Activated CD4-positive, alpha-beta T cell treated with anti-CD3 and anti-CD28 coated beads, Interleukin-2, amount 50 U/mL, for 1 hour (primary cell): ENCODE measurements around the gene SOX2.

ENCODE experiments used
- DNase-seq: peaks from one replicate; pipeline ENCODE4 v3.0.0-alpha.2; 2020

The SOX2 gene

DNA sequence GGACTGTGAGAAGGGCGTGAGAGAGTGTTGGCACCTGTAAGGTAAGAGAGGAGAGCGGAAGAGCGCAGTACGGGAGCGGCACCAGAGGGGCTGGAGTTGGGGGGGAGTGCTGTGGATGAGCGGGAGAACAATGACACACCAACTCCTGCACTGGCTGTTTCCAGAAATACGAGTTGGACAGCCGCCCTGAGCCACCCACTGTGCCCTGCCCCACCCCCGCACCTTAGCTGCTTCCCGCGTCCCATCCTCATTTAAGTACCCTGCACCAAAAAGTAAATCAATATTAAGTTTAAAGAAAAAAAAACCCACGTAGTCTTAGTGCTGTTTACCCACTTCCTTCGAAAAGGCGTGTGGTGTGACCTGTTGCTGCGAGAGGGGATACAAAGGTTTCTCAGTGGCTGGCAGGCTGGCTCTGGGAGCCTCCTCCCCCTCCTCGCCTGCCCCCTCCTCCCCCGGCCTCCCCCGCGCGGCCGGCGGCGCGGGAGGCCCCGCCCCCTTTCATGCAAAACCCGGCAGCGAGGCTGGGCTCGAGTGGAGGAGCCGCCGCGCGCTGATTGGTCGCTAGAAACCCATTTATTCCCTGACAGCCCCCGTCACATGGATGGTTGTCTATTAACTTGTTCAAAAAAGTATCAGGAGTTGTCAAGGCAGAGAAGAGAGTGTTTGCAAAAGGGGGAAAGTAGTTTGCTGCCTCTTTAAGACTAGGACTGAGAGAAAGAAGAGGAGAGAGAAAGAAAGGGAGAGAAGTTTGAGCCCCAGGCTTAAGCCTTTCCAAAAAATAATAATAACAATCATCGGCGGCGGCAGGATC, at the start of gene SOX2:
TSS of gene SOX2 (plus strand) at position 601 of the 811 bp plus-strand sequence. CDS start 436 bp downstream, outside the sequence.
- DNase-seq = no peak

DNA sequence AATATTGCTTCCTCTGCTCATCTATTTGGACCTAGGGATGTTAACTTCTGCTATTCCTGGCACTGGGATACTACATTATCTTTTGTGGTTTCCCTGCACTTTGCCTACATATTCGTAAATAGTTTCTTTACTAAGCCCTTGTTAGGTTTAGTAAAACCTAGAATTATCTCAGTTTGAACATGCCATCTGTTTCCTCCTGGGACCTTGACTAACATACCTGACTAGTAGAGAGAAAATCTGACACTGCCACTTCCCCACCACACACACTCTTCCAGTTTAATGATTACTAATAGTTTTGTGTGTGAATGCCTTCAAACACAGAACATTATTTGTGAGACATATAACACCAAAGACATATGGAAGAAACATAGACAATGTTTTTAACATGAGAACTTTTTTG, 28.2 kb upstream of the SOX2 start:
- DNase-seq = no peak

DNA sequence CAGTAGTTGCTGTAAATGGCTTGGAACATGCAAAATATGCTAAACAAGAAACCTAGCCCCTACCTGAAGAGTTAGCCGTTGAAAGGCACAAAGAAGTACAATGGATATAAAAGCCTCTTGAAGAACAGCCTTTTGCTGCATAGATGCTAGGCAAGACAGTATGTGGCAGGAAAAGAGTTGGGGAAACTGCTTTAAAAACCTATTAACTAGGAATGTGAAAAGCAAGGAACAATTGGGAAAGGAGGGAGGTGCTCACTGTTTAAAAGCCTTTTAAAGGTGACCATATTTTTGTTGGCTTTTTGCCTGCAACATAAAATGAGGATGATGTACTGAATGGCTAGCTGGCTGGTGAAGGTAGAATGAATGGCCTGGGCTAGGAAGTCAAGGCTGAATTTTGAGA, 24.5 kb upstream of the SOX2 start:
- no peak for DNase-seq

DNA sequence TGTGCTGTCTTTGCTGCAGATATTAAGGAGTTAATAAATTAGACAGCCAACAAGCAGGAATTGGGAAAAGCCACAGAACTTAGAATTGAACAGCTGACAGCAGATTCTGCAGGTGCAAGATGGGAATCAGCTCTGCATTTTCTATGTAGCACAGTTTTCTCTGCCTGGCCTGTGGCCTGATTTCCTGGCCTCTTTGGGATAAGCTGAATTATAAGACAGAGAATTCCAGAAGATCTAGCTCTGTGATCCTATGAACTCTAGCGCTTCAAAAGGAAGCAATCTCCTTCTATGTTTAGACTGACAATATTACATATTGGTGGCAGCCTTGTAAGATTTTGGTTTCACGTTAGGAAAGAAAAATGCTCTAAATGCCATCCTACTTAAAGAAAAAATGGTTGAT, 24.0 kb upstream of the SOX2 start:
- no peak for DNase-seq

DNA sequence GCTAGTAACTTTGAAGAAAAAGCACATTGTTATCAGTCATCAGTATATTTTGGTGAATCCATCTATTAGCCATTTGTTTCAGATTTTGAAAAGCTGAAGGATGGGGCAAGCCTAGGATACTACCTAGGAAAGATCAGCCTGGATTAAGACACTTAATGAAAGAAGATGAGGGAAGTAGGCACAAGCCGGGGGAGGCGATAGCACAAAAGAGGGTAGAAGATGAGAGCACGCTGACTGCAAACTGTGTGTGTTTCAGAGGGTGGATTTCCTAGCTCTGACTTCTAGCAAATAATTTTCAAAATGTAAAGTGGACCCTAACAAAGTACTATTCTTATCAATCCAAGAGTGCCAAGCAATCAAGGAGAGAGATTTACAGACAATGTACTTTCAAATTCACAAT, 22.2 kb upstream of the SOX2 start:
- no peak for DNase-seq

DNA sequence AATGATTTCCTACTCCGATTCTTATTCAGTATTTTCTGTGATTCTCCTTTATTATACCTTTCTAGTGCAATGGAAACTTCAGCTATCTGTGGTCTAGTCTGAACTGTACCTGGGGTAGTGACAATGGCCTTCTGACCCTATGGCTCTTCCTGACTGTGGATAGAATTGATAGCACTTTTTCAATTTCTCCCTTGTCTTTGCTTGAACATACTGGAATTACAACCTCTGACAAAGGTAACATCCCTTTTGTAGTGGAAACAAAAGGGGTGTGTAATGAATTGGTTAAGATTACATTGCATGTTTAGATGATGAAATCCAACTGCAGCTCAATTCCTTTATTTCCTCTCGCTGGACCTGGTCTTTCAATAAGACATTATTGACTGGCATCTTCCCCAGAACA, 21.0 kb upstream of the SOX2 start:
- DNase-seq = no peak

DNA sequence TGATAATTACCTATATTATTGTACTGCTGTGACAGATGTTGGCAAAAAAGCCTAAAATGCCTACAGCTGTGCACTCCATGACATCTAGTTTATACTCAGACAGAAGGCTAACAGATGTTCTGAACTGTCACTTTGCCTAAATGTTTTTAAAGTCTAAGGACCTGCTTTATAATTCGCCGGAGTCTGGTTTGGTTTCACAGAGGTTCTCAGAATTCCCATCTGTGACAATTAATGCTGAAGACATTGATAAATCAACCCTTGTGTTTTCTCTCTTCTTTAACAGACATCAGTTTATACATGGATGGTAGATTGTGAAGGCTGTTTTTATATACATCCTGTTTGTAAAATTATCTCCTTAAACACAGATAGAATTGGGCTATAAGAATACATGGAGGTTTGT, 19.8 kb upstream of the SOX2 start:
- no peak for DNase-seq

DNA sequence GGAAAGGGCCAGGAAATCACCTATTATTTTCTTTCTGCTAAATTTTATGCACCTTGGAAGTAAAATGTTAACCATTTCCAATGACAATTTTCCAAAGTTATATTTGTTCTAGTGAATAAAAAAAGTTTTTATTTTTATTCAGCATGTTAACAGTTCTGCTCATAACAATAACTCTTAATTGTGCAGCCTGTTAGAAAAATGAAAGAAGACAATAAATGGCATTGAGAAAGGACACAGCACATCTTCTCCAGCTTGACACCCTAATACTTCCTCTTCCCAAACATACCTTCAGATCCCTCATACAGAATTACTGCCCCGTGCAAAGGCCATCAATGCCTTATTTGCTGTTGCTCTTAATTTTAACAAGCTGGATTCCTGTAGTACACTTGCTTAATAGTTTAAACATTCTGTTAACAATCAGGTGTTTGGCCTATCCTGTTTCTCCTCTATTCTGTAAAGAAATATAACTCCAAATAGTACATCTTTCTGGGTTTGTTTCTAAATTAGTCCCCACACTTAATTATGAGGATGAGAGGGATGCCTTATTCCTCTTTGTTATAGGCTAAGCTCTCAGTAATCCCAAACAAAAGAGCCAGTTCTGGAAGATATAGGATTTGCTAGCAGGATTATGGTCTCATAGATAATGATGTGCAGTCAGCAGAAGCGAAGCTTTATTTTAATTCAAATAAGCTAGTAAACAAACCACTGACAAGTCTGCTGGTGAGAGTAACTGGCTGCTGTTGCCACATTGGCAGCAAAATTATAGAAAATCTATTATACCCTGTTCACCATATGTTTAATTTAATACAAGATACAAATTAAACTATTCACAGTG, 19.2 kb upstream of the SOX2 start:
- DNase-seq = no peak

DNA sequence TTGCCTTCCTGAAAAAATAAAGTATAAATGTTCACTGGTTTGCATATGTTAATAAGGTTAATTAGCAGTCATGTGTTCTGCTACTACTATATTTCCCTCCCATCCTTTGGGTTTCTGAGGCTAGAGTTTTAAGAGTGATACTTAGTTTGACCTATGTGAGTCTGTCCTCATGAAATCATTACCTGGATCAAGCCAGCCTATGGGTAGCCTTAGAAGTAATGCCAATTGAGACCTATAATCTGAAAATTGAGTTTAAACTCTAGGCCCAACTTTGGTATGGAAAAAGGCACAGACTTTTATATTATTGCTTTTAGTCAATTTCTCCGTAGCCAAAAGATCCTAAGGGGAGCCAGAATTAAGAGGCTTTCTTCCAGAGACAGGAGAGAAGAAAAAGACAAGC, 18.4 kb upstream of the SOX2 start:
- DNase-seq = no peak

DNA sequence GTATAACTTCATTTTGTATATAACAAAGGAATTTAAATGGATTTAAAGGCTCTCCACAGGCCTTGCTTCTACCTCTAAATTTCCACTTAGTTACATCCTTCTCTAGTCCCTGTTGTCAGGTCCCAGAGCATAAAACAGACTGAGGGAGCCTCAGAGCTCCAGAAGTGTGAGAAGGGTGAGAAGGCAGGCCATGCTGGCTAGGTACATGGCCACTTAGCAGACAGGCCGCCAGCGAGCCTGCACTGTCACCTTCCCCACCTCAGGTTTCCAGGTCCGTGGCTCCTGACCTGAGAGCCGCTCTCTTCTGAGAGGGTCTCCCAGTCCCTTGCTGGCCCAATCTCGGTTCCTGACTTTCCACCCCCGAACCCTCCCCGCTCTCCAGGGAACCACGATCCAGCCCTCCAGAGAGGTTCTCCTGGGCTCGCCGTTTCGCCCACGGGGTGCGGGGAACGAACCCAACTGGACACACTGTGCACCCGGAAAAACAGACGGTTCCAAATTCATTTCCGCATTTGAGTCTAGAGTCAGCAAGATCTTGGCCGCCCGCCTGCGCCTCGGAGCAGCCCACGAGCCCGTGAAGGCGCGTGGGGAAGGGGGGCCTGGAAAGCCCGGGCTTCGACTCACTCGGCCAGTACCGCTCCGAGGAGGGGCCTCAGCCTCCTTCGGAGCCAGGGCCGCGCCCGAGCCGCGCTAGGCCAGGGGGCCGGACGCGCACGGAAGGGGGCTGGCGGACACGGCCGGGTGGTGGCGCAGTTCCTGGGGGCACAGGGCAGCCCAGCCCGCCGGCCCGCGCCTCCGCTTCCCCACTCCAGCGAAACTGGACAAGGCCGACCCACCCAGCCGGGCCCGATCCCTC, 16.7 kb upstream of the SOX2 start:
- no peak for DNase-seq

DNA sequence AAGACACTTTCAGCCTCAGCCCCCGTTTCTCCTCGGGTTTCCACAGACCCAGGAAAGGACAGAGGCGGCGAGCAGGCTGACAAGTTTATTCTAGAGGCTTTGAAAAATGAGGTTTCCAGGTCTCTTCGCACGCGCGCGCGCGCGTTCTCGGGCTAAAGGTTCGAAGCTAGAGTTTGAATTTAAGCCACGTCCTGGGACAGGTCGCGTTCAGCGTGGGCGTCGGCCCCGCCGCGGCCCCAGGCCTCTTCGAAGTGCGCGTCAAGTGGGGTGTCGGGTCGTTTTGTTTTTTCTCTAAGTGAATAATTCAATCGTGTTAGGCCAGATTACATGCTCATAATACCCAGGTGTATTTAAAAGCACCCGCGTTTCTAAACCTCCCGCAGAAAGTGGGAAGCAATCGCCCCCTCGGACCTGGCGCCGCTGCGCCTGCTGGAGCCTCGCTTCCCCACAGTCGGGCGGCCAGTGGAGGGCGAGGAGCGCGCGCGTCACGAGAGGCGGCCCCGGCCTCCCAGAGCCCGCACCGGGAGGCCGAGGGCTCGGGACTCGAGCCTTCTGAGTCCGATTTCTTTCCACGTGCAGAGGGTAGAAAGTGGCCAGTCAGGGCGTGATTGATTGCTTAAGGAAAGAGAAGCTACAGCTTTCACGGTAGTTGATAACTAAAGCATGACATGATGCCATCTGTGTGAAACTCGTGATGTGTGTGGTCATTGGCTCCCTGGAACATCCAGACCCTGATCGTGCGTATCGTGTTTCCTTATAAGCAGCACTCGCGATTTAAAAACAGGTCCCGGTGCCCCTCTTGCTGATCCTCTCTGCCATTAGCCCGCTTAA, 15.8 kb upstream of the SOX2 start:
- no peak for DNase-seq

DNA sequence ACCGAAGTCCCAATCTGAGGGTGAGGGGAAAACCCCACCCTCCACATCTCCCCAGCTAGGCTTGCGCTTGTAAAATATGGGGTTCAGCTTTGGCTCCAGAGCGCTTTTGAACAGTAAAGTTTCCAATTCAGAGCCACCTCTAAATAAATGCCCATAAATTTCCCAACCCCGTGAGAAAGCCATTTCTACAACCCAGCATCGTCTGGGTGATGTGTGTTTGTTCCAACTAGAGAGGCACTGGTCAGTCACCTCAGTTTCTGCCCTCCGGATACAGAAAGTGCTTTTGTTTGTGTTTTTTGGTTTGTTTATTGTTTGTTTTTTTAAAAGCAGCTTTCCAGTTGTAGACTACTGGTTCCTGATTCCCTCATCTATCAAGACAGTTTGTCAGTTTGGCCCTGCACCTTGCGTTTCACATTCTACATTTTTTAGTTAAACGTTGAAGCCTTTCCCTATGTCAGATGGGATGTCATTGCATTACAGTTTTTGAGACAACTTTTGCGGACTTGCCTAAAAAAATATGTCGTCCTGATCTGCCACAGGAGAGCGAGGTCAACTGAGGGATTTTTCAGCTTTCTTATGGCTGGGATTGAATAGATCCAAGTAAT, 15.0 kb upstream of the SOX2 start:
- no peak for DNase-seq

DNA sequence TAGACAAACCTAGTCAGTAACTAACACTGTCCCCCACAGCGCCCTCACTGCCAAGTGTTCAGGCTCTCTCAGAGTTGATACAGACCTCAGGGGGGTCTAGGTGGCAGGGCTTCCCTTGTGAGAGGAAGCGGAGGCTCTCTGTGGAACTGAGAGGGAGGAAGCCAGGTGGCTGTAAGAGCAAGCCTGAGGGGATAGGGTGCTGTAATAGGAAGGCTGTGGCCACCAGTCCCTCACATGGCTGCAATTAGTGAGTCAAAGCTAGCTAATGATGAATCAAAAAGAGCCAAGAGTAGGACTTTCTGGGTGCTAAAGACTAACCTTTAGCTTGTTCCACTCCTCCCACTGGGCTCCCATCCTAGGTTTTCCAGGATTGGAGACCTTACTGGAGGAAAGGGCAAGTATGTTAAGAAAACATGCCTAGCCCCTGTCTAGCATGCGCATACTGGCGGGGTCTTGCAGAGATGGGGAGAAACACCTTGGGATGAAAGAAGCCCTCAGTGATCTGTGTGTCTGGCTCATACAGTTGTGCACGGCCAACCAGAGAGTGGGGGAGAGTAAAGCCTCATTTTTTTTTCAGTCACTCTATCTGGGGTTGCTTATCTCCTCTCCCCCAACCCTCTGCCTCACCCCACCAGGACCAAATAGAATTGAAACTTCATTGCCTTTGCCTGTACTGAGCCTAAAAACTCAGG, 13.3 kb upstream of the SOX2 start:
- no peak for DNase-seq

DNA sequence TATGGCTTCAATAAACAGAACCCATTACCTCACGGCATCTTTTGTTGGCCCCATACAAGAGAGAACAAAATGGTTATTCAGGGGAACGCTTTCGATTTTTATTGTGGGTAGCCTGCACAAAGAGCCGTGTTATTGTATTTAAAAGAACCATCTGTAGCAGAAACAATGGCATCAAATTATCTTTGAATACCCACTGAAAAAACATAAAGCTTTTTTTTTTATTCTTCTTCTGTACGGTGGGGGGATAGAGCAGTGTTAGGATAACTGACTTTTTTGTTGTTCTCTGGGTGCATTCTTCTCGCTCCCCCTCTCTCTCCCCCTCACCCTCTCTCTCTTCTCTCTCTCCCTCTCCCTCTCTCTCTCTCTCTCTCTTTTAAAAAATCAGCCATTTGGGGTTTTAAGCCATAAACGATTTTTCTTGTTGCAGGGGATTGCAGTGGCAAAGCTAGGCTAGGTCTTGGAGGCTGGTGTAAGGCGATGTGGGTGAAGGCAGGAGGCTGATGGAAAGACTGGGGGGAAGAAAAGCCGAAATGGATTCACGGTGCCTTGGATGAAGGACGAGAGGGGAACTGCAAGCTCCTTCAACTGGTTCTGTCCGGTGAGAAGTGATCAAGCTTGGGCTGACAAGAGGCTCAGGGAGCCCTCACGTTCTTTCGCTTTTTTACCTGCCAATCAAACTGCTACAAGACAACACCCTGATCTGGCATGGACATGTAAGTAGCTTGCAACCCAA, 12.4 kb upstream of the SOX2 start:
- no peak for DNase-seq

DNA sequence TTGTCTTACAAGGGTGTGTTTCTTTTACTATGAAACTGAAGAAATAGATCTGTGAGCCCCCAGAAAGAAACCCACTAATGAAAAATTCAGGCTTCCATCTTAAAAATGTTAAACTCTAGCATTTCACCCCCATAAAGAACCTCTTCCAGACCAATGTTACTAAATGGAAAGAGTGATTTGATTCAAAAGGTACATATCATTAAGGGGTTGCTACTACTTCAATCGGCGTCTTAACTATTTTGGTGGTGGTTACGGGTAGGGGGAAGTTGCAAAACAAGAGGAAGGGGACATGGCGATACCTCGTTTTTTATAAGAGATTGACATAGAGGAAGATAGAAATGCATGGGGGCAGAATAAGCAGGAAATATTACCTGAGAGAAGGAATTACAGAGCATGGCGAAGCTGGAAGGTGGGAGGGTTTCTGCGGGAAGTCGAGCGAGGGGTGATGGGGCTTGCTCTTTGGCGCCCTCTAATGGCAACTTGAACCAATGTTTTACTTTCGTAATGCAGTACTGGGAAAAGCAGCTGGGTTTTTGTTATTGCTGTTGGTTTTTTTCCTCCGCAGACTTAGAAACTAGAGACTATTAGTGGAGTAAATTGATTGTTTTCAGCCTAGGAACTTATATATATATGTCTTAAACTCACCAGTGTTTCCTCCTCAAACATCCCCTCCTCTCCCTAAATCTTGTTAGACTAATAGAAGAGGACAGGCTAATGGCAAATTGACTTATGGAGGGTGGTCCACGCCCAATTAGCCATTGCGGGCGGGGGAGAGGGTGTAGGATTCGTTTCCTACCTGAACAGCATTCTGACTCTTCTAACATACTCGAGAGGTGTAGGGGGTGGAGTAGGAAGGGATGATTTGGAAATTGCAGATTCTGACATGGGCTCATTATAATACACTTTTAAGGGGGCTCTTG, 11.3 kb upstream of the SOX2 start:
- peak; percentile 28 for DNase-seq

DNA sequence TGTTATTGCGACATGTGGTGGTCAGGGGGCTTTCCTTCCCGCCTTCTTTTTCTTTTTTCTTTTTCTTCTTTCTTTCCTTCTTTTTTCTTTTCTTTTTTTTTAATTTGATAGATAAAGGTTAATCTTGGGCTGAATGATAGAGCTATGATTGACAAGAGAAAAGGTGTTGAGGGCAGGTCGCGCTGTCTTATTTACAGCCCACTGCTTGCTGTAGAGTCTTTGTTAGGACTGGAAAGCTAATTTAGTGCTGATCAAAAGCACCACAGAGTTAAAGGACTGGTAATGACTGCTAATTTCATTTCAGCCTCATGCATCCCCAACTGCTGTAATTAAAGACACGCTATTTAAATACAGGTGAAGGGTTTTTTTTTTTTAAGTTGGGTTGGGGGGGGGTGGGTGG, 10.6 kb upstream of the SOX2 start:
- DNase-seq = no peak

DNA sequence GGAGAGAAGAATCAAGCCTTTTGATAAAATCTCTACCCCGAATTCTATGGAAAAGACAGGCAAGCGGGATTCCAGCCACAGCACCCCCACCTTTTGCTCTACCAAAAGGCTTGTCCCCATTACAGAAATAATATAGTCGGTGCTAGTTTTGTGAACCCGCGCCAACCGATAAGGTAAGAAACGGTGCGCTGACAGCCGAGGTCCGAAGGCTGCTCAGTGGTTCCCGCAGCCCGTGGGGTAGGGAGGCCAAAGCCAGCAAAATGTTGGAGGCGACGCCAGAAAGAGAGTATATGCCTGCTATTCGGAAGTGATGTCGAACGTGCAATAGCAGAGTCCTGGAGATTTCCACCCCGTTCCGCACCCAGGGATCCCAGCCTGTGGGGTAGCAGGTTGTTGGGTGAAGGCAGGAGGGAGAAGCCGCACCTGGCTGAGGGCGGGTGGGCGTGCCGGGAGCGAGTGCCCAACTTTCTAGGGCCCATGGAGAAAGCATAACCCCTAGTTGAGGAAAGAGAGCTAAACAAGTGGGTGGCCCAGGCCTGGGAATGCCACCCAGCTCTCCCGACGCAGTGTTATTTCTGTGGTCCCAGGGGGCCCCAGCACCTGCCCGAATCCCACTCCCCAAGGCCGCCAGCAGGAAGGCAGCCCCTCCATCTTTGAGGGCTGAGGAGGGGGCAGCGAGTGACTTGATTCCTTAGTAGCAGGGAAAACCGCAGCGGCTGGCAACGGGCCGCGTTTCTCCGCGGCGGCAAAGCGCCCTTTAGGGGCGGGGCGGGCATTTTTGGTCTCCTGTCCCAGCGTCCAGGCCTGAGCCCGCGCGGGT, 7.9 kb upstream of the SOX2 start:
- no peak for DNase-seq

DNA sequence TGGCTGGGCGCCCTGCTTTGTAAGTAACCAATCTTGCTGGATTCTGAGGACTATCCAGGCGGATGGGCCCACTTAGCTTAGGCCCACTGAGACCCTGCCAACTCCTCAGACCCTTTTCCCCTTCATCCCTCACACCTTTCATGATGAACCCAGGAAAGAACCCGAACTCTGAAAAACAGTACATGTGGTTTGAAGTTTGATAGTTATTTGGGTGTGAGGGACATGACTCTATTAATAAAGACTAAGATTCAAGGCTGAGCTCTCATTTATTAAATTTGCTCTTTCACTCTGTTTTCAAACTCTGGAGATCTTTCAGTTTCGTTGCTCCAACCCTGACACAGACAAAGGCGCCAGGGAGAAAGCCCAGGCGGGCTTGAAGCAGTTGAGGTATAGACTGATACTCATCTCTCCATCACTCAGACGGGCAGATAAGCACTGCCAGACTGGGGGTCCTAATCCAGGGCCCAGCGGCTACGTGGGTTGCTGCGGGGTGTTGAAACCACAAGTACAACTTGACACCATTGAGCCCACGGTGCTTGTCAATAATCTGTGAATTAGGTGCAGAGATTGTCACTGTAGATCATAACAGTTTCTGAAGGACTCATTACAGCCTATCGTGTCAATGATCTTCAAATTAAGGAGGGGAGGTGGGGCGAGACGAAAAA, 7.2 kb upstream of the SOX2 start:
- no peak for DNase-seq
